RWPE1 (cell line): ENCODE measurements around the gene PSG6.
"Not testable (repeated sequence)": the region's sequence is repeated elsewhere in the genome, so short reads cannot be mapped to it uniquely, and the experiment has no call there.

Source experiments
- CTCF ChIA-PET: fragments of 350-600 bp; sonication (Branson Sonifier 250); formaldehyde crosslinking; extraction: SDS; loops from one replicate; lab custom pipeline; 2021; lab: Yijun Ruan, JAX
- POLR2A ChIA-PET: fragments of 400-600 bp; formaldehyde crosslinking; extraction: SDS; loops from one replicate; lab custom pipeline; 2020; ENCODE audit warnings: antibody characterized with exemption; ENCODE audit not compliant: low non-redundant PET; lab: Yijun Ruan, JAX
- DNase-seq: peaks from one replicate; pipeline ENCODE4 v3.0.0; 2012; ENCODE audit warnings: low spot score
- H3K27ac ChIP-seq: fragments of 450-650 bp; 2 replicates; pipeline ENCODE4 v1.5.1; 2017
- CTCF ChIP-seq: fragments of 450-650 bp; conservative IDR thresholded peaks from 2 replicates; pipeline ENCODE4 v1.5.1; 2017; ENCODE audit warnings: low read depth, mild to moderate bottlenecking

Gene PSG6

GRCh38 chr19:42917634-42918033 is at the start of gene PSG6:
Gene PSG6, minus strand, starts transcription at chr19:42917894. Its CDS starts 102 bp downstream, at chr19:42917792.
- POLR2A ChIA-PET, H3K27ac ChIP-seq, DNase-seq: not testable (repeated sequence)
- CTCF ChIA-PET: interaction anchor here (1.1 kb wide), 1 partner anchor 11 kb away, joined by 3 read pairs; no protein-coding TSS in a partner anchor

- H3K27ac ChIP-seq: no peak overlapping the region
- CTCF ChIA-PET: no interaction called here
- TF ChIP-seq CTCF: no peak
- POLR2A ChIA-PET: no interaction called here
- peak; percentile 45 for DNase-seq
These were observed 47.5 kb upstream of the PSG6 start for GRCh38 chr19:42965176-42965575.

GRCh38 chr19:42961119-42961518 is 43.4 kb upstream of the PSG6 start:
- TF ChIP-seq CTCF: no peak
- CTCF ChIA-PET: no interaction called here
- no peak overlapping the region for H3K27ac ChIP-seq
- DNase-seq: no peak
- POLR2A ChIA-PET: no interaction called here

DNA sequence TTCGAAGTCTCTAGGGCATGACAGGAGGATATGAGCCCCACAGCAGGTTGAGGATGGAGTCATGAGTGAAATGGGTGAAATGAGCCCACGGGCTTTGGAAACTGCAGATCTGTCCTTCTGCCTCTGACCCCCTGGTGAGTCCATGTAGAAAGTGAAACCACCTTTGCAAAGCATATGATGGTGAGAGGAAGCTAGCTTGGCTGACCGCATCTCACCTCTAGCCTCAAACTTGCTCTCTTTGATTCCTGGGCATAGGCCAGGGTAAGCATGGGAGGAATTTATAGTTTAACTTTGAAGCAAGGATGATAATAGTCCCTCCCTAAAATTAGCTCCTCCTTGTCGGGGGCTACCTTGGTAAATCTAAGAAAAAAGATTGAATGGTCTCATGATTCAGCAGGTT is 34.4 kb upstream of the PSG6 start:
- POLR2A ChIA-PET, H3K27ac ChIP-seq, CTCF ChIA-PET, DNase-seq: not testable (repeated sequence)

DNA sequence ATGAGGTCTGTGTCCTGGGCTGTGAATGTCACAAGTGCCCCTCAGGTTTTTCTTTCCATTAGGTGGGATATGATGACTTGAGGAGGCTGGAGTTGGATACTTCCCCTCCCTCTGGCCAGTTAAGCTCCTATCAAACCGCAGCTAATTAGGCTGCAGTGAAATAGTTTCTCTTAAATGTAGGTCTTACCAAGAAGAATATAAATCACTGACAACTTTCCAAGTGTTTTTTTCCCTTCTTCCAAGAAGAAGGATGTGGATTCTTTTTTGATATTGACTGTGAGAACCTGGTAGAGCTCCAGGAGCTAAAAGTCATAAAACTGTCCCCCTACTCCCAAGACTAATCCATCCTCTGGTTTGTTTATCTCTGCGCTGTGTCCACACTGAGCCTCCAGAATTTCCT is 33.8 kb upstream of the PSG6 start:
- H3K27ac ChIP-seq, POLR2A ChIA-PET, DNase-seq, CTCF ChIA-PET: not testable (repeated sequence)

DNA sequence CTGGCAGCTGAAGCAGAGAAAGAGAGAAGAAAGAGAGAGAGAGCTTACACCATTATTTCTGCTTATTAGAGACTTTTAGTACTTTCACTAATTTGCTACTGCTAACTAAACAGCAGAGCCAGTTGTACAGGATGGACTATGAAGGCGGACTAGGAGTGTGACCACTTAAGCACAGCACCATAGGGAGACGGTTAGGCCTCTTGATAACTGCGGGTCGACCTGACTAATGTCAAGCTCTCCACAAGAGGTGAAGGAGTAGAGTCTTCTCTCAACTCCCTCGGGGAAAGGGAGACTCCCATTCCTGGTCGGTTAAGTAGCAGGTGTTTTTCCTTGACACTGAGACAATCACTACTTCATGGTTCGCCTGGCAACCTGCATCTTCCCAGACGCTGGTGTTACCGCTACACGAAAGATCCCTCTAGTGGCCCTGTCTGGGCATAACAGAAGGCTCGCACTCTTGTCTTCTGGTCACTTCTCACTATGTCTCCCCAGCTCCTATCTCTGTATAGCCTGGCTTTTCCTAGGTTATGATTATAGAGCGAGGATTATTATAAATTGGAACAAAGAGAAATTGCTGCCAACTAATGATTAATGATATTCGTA is 24.6 kb upstream of the PSG6 start:
- H3K27ac ChIP-seq: no peak overlapping the region
- no peak; the same call in 1 of the 2 replicates for TF ChIP-seq CTCF
- ChIA-PET CTCF (interaction anchor here (0.6 to 0.7 kb wide), 4 partner anchors 24 to 369 kb away, joined by 3 to 6 read pairs (median 3); no protein-coding TSS in a partner anchor), POLR2A (no interaction called here)
- no peak for DNase-seq

GRCh38 chr19:42937107-42937506 is 19.4 kb upstream of the PSG6 start, which contains the start of gene PSG7:
Gene PSG7, minus strand, starts transcription at chr19:42937207. Its CDS starts 131 bp downstream, at chr19:42937076.
- CTCF ChIA-PET, DNase-seq, H3K27ac ChIP-seq, POLR2A ChIA-PET: not testable (repeated sequence)

GRCh38 chr19:42934726-42935125 is 17.0 kb upstream of the PSG6 start:
- peak overlapping the region; percentile 34; the same call in 1 of the 2 replicates for H3K27ac ChIP-seq
- CTCF ChIA-PET: not testable (repeated sequence)

DNA sequence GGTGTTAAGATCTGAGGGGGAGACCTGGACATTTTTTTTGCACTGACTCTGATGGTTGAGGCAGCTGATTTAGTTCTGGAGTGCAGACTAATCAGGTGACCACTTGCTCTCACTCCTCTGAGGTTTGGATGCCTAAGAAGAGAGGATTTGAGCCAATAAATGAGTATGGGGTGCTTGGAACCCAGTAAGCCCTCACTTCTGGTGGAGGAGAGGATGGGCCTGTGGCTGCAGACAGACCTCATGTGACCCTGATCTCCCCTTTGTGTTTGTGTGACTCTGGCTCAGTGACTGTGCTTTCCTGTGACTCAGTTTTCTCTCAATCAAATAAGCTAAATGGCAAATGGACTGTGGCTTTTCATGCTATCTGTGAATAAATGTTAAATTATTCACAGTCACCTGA is 16.5 kb upstream of the PSG6 start:
- peak overlapping the region; percentile 87 for H3K27ac ChIP-seq
- POLR2A ChIA-PET, DNase-seq: not testable (repeated sequence)
- CTCF ChIA-PET: interaction anchor here (0.5 kb wide), 1 partner anchor 484 kb away, joined by 4 read pairs; no protein-coding TSS in a partner anchor

More at GRCh38 chr19:42934726-42935125, 17.0 kb upstream of the PSG6 start:
- POLR2A ChIA-PET, DNase-seq: not testable (repeated sequence)

DNA sequence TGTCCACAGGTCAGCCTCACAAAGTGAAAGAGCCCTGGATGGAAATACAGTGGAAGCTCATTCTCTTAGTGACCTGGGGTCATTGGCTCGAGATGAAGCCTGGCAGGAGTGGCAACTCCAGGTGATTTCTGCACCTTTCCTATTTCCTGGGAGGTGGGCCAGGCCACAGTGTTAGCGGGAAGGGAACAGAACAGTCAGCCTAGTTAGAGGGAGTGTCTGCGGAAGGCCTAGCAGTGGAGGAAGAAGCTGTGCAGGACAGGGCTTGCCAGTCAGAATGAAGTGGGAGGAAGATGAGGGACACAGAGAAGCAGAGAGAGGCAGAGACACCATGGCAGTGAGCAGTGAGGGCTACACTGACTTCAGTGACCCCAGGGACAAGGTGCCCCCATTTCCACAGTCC is 15.7 kb upstream of the PSG6 start:
- CTCF ChIA-PET: interaction anchor here (0.5 kb wide), 1 partner anchor 483 kb away, joined by 4 read pairs; no protein-coding TSS in a partner anchor
- DNase-seq, POLR2A ChIA-PET: not testable (repeated sequence)
- peak overlapping the region; percentile 87 for H3K27ac ChIP-seq

DNA sequence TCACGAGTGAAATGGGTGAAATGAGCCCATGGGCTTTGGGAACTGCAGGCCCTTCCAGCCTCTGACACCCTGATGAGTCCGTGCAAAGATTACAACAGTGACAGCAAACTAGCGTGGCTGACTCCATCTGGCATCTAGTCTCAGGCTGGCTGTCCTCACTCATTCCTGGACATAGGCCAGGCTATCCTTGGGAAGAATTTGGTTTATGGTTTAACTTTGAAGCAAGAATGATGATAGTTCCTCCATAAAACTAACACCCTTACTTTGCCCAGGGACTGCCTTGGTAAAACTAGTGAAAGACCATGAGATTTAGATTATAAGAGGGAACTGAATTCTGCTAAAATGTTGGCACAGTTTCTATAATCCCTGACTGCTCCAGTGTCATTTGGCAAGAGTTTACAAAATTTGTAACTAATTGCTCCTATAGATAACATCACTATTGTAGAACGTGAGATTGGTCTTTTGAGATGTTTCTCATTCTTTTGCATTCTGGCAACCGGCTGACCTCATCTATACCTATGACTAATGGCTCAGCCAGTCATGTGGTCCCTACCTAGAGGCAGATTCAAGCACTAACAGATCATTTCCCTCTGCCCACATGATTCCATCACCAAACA is 14.9 kb upstream of the PSG6 start:
- POLR2A ChIA-PET, DNase-seq, CTCF ChIA-PET: not testable (repeated sequence)
- peak overlapping the region; percentile 87 for H3K27ac ChIP-seq
